HL-60/S4 (cell line): ENCODE measurements around the gene NHERF1.

Source experiments
- in situ Hi-C: fragments of 300-500 bp; cut with MboI; formaldehyde crosslinking; loops from 2 replicates; pipeline ENCODE4 v1.14.3; 2022; ENCODE audit warnings: low sequenced_read_pairs

The NHERF1 gene

GRCh38 chr17:74805591-74805991 lies 57.2 kb downstream of the NHERF1 start:
- in situ Hi-C loops: no loop called here

- in situ Hi-C loops: no loop called here
These were observed 57.9 kb downstream of the NHERF1 start for GRCh38 chr17:74806334-74806733.

- in situ Hi-C loops: no loop called here
These were observed 59.0 kb downstream of the NHERF1 start for GRCh38 chr17:74807441-74807840.

GRCh38 chr17:74807925-74808324 lies 59.5 kb downstream of the NHERF1 start:
- in situ Hi-C loops: no loop called here

GRCh38 chr17:74808714-74809430 lies 60.4 kb downstream of the NHERF1 start:
- in situ Hi-C loops: no loop called here

GRCh38 chr17:74810699-74811485 lies 62.5 kb downstream of the NHERF1 start:
- in situ Hi-C loops: no loop called here

GRCh38 chr17:74812109-74813009 lies 63.9 kb downstream of the NHERF1 start:
- in situ Hi-C loops: no loop called here

- in situ Hi-C loops: no loop called here
These were observed 66.0 kb downstream of the NHERF1 start for GRCh38 chr17:74814453-74814852.

GRCh38 chr17:74815067-74815466 lies 66.6 kb downstream of the NHERF1 start:
- in situ Hi-C loops: no loop called here

- in situ Hi-C loops: no loop called here
These were observed 67.3 kb downstream of the NHERF1 start for GRCh38 chr17:74815550-74816370.

- in situ Hi-C loops: no loop called here
These were observed 68.6 kb downstream of the NHERF1 start for GRCh38 chr17:74816905-74817620.

- in situ Hi-C loops: no loop called here
These were observed 70.0 kb downstream of the NHERF1 start for GRCh38 chr17:74818291-74818938.
